Activated CD4-positive, CD25-positive, alpha-beta regulatory T cell treated with anti-CD3 and anti-CD28 coated beads, Interleukin-2, amount 50 U/mL, for 16 hours (primary cell): ENCODE results near the gene IPO7.
A peak's percentile ranks its signal among the peaks of the same experiment; 100 is the strongest.
"Not testable (repeated sequence)": the region's sequence is repeated elsewhere in the genome, so short reads cannot be mapped to it uniquely, and the experiment has no call there.

Experiments
- DNase-seq: peaks from one replicate; pipeline ENCODE4 v3.0.0-alpha.2; 2020; ENCODE audit warnings: low read depth, low spot score

Gene IPO7

GRCh38 chr11:9397746-9398680, 13.6 kb downstream of the IPO7 start:
- DNase-seq, result no peak

- no peak for DNase-seq
These were observed 15.0 kb downstream of the IPO7 start for GRCh38 chr11:9399466-9399865.

DNA sequence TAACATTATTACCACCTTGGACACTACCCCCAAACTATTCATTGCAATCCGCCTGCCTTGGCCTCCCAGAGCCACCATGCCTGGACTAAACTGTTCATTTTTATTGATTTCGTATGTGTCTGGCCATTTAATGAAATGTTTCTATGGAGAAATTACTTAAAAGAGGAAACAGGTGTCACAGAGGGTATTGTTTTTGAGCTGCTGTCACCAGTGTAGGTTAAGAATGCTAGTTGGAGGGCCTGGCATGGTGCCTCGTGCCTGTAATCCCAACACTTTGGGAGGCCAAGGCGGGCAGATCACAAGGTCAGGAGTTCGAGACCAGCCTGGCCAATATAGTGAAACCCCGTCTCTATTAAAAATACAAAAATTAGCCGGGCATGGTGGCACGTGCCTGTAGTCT, 17.4 kb downstream of the IPO7 start:
- DNase-seq, result not testable (repeated sequence)

DNA sequence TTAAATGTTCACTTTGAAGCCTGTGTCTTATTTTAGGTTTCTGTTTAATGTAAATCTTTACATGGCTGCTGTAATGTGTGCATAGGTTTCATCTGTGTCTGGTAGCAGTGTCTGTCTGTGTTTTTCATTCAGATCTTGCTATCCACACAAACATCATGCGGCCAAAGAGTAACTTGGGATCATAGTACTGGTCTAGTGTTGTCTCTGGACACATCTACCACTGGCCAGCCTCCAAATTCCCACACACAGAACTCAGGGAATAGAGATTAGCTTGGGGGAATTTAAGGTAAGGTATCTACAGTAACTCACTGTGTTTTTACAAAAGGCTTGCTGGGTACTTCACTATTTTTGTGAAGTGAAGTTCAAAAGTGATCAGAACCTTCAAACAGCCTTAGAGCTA, 44.3 kb downstream of the IPO7 start:
- no peak for DNase-seq

DNA sequence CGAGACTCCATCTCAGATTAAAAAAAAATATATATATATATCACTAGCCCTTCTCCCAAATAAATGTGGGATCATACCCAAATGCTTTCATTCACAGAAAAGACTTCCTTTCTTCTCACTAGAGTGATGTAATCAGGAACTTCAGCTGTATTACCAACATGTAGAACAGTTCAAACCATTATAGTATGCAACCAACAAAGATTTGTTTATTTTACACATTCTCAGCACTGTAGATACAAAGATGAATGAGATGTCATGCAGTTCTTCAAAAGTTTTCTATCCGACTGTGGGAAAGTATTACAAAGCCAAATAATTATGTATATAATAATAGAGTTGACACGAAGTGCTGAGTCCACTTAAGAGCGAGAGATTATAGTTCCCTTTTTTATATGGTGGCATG, 54.2 kb downstream of the IPO7 start:
- DNase-seq, result no peak

DNA sequence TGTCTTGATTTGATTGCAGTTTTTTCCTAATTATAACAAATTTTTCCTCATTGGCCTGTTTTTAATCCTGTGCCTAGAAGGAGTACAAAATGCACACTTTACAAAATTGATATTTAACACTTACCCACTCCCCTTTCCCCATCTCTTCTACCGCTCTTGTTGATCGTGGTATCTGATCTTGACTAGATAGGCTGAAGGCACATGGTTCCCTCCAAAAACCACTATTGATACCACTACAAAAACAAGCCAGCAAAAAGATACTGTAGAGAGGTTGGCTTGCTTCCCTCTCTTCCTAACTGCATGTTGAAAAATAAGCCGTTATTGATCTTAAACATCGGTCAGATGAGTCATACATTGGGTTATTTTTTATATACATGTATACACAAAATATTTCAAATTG, 61.8 kb downstream of the IPO7 start:
- DNase-seq, result no peak

GRCh38 chr11:9448576-9449352, 64.3 kb downstream of the IPO7 start:
- DNase-seq, result no peak

GRCh38 chr11:9452023-9452422, 67.6 kb downstream of the IPO7 start:
- DNase-seq, result not testable (repeated sequence)

GRCh38 chr11:9455722-9456121, 71.3 kb downstream of the IPO7 start:
- DNase-seq, result no peak

- DNase-seq, result no peak
These were observed 75.3 kb downstream of the IPO7 start for GRCh38 chr11:9459667-9460321.

GRCh38 chr11:9460322-9461062, 76.0 kb downstream of the IPO7 start, which contains the start of gene ZNF143:
Gene ZNF143 (plus strand): TSS chr11:9461012. CDS start chr11:9471309, 10,297 bp downstream.
- peak; percentile 100 for DNase-seq

- peak; percentile 57 for DNase-seq
These were observed 76.8 kb downstream of the IPO7 start for GRCh38 chr11:9461063-9461759.

GRCh38 chr11:9461760-9462134, 77.3 kb downstream of the IPO7 start:
- no peak for DNase-seq

- DNase-seq, result no peak
These were observed 77.8 kb downstream of the IPO7 start for GRCh38 chr11:9462172-9462799.

DNA sequence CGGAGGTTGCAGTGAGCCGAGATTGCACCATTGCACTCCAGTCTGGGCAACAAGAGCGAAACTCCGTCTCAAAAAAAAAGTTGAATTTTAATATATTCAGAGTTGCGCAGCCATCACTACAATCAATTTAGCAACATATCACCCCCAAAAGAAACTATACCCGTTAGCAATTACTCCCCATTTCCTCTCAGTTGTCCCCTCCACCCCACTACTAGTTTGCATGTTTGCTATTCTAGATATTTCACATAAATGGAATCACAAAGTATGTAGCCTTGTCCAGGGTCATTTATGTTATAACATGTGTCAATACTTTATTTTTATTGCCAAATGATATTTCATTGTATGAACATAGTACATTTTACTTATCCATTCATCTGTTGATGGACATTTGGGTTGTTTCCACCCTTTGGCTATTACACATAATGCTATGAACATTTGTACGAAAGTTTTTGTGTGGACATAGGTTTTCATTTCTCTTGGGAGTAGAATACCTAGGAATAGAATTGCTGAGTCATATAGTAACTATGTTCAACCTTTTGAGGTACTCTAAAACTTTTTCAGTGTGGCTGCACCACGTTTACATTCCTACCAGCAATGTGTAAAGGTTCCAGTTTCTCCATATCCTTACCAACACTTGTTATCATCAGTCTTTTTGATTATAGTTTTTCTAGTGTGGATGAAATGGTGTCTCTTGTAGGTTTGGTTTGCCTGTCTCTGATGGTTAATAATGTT, 78.5 kb downstream of the IPO7 start:
- DNase-seq, result no peak

DNA sequence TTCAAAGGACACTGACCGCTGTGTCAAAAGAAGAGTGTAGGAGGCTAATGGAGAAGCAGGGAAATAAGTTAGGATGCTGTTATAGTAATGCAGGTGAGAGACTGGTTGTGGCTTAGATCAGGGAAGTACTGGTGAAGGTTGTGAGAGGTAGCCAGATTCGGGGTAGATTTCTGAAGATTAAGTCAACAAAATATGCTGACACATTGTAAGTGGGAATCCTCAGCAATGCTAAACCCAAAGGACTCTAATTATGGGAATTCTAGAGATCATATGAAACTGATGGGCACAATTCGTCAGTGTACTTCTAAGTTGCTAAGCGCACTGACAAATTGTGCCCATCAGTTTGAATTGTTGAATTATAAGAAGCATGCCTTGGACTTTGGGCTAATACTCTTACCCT, 86.3 kb downstream of the IPO7 start:
- DNase-seq, result no peak

DNA sequence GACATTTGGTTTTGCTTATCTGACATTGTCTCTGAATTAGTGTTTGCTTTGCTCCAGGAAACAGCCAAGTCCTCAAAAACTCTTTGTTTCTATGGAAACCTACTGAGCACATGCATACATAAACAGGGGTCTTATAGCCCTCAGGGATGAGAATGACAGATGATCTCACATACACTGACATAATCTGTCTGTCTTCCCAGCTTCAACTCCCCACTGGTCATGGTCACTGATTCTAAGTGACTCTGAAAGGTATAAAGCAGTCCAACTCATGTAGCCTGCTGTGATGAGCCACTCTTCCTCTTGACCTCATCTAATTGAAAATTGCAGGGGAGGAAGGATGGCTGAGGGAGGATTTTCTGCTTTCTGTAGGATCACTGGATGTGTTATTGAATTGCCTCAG, 89.0 kb downstream of the IPO7 start:
- DNase-seq, result no peak

DNA sequence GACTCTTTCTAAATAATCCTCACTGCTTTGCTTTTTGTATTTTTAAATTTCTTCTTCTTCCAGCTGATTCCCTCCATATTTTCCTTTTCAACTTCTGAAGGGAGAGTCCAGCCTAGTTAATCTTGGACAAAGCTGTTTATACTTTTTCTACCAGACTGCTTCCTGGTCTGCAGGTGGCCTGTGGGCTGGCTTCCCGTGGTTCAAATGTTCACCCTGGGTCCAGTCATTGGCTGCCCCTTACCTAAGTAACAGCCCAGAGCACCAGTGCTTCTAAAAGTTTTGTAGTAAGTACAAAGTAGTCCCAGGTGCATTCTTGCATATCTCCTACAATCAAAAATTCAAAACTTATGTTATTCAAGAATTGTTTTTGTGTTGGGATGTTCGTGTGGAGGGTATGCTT, 95.4 kb downstream of the IPO7 start:
- DNase-seq, result no peak

- no peak for DNase-seq
These were observed 104.8 kb downstream of the IPO7 start for GRCh38 chr11:9489080-9489765.
